ENCODE data around the gene TOB1.
A peak's percentile ranks its signal among the peaks of the same experiment; 100 is the strongest.

TOB1 gene

GRCh38 chr17:50903604-50904517 is 37.7 kb upstream of the TOB1 start:
- ChIA-PET CTCF (interaction anchor here (1.0 to 1.9 kb wide), 5 partner anchors 8 to 25 kb away, joined by 3 to 6 read pairs (median 4); no protein-coding TSS in a partner anchor), POLR2A (no interaction called here)
- Histone ChIP-seq H3K36me3 (ENCODE audit: control insufficient read depth in 4 of 4, insufficient read depth in 4 of 4, low read length in 3 of 4) (no peaks in the 10 kb centered on the region), H3K27ac (ENCODE audit: insufficient read depth in 1 of 2, low read depth in 1 of 2, low read length in 2 of 2, poor library complexity in 1 of 2, severe bottlenecking in 2 of 2) (no peak overlapping the region), H3K4me3 (ENCODE audit: control insufficient read depth in 1 of 7, extremely low read depth in 1 of 7, insufficient read depth in 4 of 7, low read depth in 2 of 7, low read length in 6 of 7) (no peak overlapping the region), H3K9me3 (ENCODE audit: control extremely low read depth in 1 of 5, control insufficient read depth in 4 of 5, insufficient read depth in 2 of 5, low read depth in 1 of 5, low read length in 4 of 5) (no peaks in the 10 kb centered on the region), H3K4me1 (ENCODE audit: control extremely low read depth in 1 of 4, control insufficient read depth in 4 of 4, insufficient read depth in 4 of 4, low read length in 3 of 4) (peaks cover 0 to 15% (median 3%) of the 10 kb centered on the region in 4 experiments), H3K27me3 (replicated peaks in 2 of 5; ENCODE audit: control insufficient read depth in 4 of 5, insufficient read depth in 5 of 5, low read length in 4 of 5) (no peaks in the 10 kb centered on the region)
- 82% methylated on average over 5 of the region's 10 CpGs for WGBS (ENCODE audit: insufficient coverage)
- DNase-seq, result peak in 2 of 3 donors; percentile 22 to 40

GRCh38 chr17:50902372-50903353 is 36.5 kb upstream of the TOB1 start:
- WGBS (ENCODE audit: insufficient coverage), result 93% methylated on average over 7 of the region's 9 CpGs
- no peak for DNase-seq
- Histone ChIP-seq H3K4me3 (ENCODE audit: control insufficient read depth in 1 of 7, extremely low read depth in 1 of 7, insufficient read depth in 4 of 7, low read depth in 2 of 7, low read length in 6 of 7) (no peak overlapping the region), H3K36me3 (ENCODE audit: control insufficient read depth in 4 of 4, insufficient read depth in 4 of 4, low read length in 3 of 4) (no peaks in the 10 kb centered on the region), H3K9me3 (ENCODE audit: control extremely low read depth in 1 of 5, control insufficient read depth in 4 of 5, insufficient read depth in 2 of 5, low read depth in 1 of 5, low read length in 4 of 5) (no peaks in the 10 kb centered on the region), H3K27ac (ENCODE audit: insufficient read depth in 1 of 2, low read depth in 1 of 2, low read length in 2 of 2, poor library complexity in 1 of 2, severe bottlenecking in 2 of 2) (no peak overlapping the region), H3K4me1 (ENCODE audit: control extremely low read depth in 1 of 4, control insufficient read depth in 4 of 4, insufficient read depth in 4 of 4, low read length in 3 of 4) (peaks cover 0 to 11% (median 3%) of the 10 kb centered on the region in 4 experiments), H3K27me3 (replicated peaks in 2 of 5; ENCODE audit: control insufficient read depth in 4 of 5, insufficient read depth in 5 of 5, low read length in 4 of 5) (no peaks in the 10 kb centered on the region)
- ChIA-PET CTCF (interaction anchor here (1.0 to 1.9 kb wide), 4 partner anchors 9 to 47 kb away, joined by 3 to 6 read pairs (median 4); no protein-coding TSS in a partner anchor), POLR2A (interaction anchor here (0.6 to 1.0 kb wide), 3 partner anchors 33 to 37 kb away, joined by 3 read pairs; no protein-coding TSS in a partner anchor)

- ChIA-PET POLR2A (no interaction called here), CTCF (interaction anchor here (1.3 to 2.1 kb wide), 4 partner anchors 8 to 33 kb away, joined by 3 to 7 read pairs (median 5); no protein-coding TSS in a partner anchor)
- peaks cover 0 to 11% (median 3%) of the 10 kb centered on the region in 4 experiments for H3K4me1 ChIP-seq (ENCODE audit: control extremely low read depth in 1 of 4, control insufficient read depth in 4 of 4, insufficient read depth in 4 of 4, low read length in 3 of 4)
- H3K36me3 ChIP-seq (ENCODE audit: control insufficient read depth in 4 of 4, insufficient read depth in 4 of 4, low read length in 3 of 4), result no peaks in the 10 kb centered on the region
- H3K27ac ChIP-seq (ENCODE audit: insufficient read depth in 1 of 2, low read depth in 1 of 2, low read length in 2 of 2, poor library complexity in 1 of 2, severe bottlenecking in 2 of 2), result no peak overlapping the region
- H3K4me3 ChIP-seq (ENCODE audit: control insufficient read depth in 1 of 7, extremely low read depth in 1 of 7, insufficient read depth in 4 of 7, low read depth in 2 of 7, low read length in 6 of 7), result no peak overlapping the region
- H3K27me3 ChIP-seq (replicated peaks in 2 of 5; ENCODE audit: control insufficient read depth in 4 of 5, insufficient read depth in 5 of 5, low read length in 4 of 5), result no peaks in the 10 kb centered on the region
- DNase-seq, result no peak
- no peaks in the 10 kb centered on the region for H3K9me3 ChIP-seq (ENCODE audit: control extremely low read depth in 1 of 5, control insufficient read depth in 4 of 5, insufficient read depth in 2 of 5, low read depth in 1 of 5, low read length in 4 of 5)
- WGBS (ENCODE audit: insufficient coverage), result 95% methylated on average over 4 of the region's 7 CpGs
Measured at GRCh38 chr17:50900383-50900892, 34.3 kb upstream of the TOB1 start.

- Histone ChIP-seq H3K27me3 (replicated peaks in 2 of 5; ENCODE audit: control insufficient read depth in 4 of 5, insufficient read depth in 5 of 5, low read length in 4 of 5) (no peaks in the 10 kb centered on the region), H3K27ac (ENCODE audit: insufficient read depth in 1 of 2, low read depth in 1 of 2, low read length in 2 of 2, poor library complexity in 1 of 2, severe bottlenecking in 2 of 2) (no peak overlapping the region), H3K36me3 (ENCODE audit: control insufficient read depth in 4 of 4, insufficient read depth in 4 of 4, low read length in 3 of 4) (no peaks in the 10 kb centered on the region), H3K4me3 (ENCODE audit: control insufficient read depth in 1 of 7, extremely low read depth in 1 of 7, insufficient read depth in 4 of 7, low read depth in 2 of 7, low read length in 6 of 7) (no peak overlapping the region), H3K4me1 (ENCODE audit: control extremely low read depth in 1 of 4, control insufficient read depth in 4 of 4, insufficient read depth in 4 of 4, low read length in 3 of 4) (peaks cover 0 to 9% (median 3%) of the 10 kb centered on the region in 4 experiments), H3K9me3 (ENCODE audit: control extremely low read depth in 1 of 5, control insufficient read depth in 4 of 5, insufficient read depth in 2 of 5, low read depth in 1 of 5, low read length in 4 of 5) (no peaks in the 10 kb centered on the region)
- WGBS (ENCODE audit: insufficient coverage), result 95% methylated on average over 13 of the region's 17 CpGs
- ChIA-PET CTCF (interaction anchor here (1.0 to 2.1 kb wide), 6 partner anchors 9 to 33 kb away, joined by 3 to 7 read pairs (median 4); no protein-coding TSS in a partner anchor), POLR2A (interaction anchor here (1.1 kb wide), 1 partner anchor 33 kb away, joined by 4 read pairs; the partner anchor contains the start of gene TOB1)
- no peak for DNase-seq
Measured at GRCh38 chr17:50899559-50900319, 33.6 kb upstream of the TOB1 start.

GRCh38 chr17:50899005-50899460 is 32.9 kb upstream of the TOB1 start:
- H3K36me3 ChIP-seq (ENCODE audit: control insufficient read depth in 4 of 4, insufficient read depth in 4 of 4, low read length in 3 of 4), result no peaks in the 10 kb centered on the region
- ChIA-PET POLR2A (interaction anchor here (1.1 kb wide), 1 partner anchor 32 kb away, joined by 4 read pairs; the partner anchor contains the start of gene TOB1), CTCF (interaction anchor here (1.0 to 2.1 kb wide), 4 partner anchors 10 to 24 kb away, joined by 3 to 7 read pairs (median 4); no protein-coding TSS in a partner anchor)
- WGBS (ENCODE audit: insufficient coverage), result 100% methylated on average over 6 of the region's 6 CpGs
- H3K4me3 ChIP-seq (ENCODE audit: control insufficient read depth in 1 of 7, extremely low read depth in 1 of 7, insufficient read depth in 4 of 7, low read depth in 2 of 7, low read length in 6 of 7), result no peak overlapping the region
- no peaks in the 10 kb centered on the region for H3K9me3 ChIP-seq (ENCODE audit: control extremely low read depth in 1 of 5, control insufficient read depth in 4 of 5, insufficient read depth in 2 of 5, low read depth in 1 of 5, low read length in 4 of 5)
- H3K27ac ChIP-seq (ENCODE audit: insufficient read depth in 1 of 2, low read depth in 1 of 2, low read length in 2 of 2, poor library complexity in 1 of 2, severe bottlenecking in 2 of 2), result no peak overlapping the region
- no peak for DNase-seq
- H3K27me3 ChIP-seq (replicated peaks in 2 of 5; ENCODE audit: control insufficient read depth in 4 of 5, insufficient read depth in 5 of 5, low read length in 4 of 5), result no peaks in the 10 kb centered on the region
- peaks cover 0 to 5% (median 1%) of the 10 kb centered on the region in 4 experiments for H3K4me1 ChIP-seq (ENCODE audit: control extremely low read depth in 1 of 4, control insufficient read depth in 4 of 4, insufficient read depth in 4 of 4, low read length in 3 of 4)

All from common myeloid progenitor, CD34-positive (primary cell).